HG02759 (cell line): ENCODE measurements around the gene ZNF276.
"Not testable (repeated sequence)": the region's sequence is repeated elsewhere in the genome, so short reads cannot be mapped to it uniquely, and the experiment has no call there.

Experiments used
- ATAC-seq: cut with Tn5 transposase; IDR thresholded peaks from one replicate; pipeline ENCODE4 v1.9.1; 2021; ENCODE audit warnings: mild to moderate bottlenecking, moderate library complexity; ENCODE audit not compliant: unreplicated experiment

The ZNF276 gene

GRCh38 chr16:89695875-89696669, 25.3 kb upstream of the ZNF276 start:
- no peak for ATAC-seq

GRCh38 chr16:89696670-89697128, 24.6 kb upstream of the ZNF276 start:
- no peak for ATAC-seq

GRCh38 chr16:89697161-89697615, 24.1 kb upstream of the ZNF276 start:
- ATAC-seq, result no peak

- ATAC-seq, result no peak
Observed at GRCh38 chr16:89697616-89698331, 23.6 kb upstream of the ZNF276 start.

- ATAC-seq, result not testable (repeated sequence)
Observed at GRCh38 chr16:89698717-89699116, 22.6 kb upstream of the ZNF276 start.

GRCh38 chr16:89699629-89700099, 21.7 kb upstream of the ZNF276 start:
- ATAC-seq, result not testable (repeated sequence)

- peak; percentile 45 for ATAC-seq
Observed at GRCh38 chr16:89700100-89700648, 21.2 kb upstream of the ZNF276 start.

- ATAC-seq, result no peak
Observed at GRCh38 chr16:89700649-89701424, 20.5 kb upstream of the ZNF276 start.

GRCh38 chr16:89701425-89702406, 19.6 kb upstream of the ZNF276 start, which contains the start of gene SPATA2L:
Gene SPATA2L, minus strand, starts transcription at chr16:89701705. Its CDS starts 473 bp downstream, at chr16:89701232.
- ATAC-seq, result peak; percentile 64

- ATAC-seq, result no peak
Observed at GRCh38 chr16:89704281-89704680, 17.1 kb upstream of the ZNF276 start.

GRCh38 chr16:89705006-89705405, 16.3 kb upstream of the ZNF276 start:
- ATAC-seq, result no peak

- ATAC-seq, result no peak
Observed at GRCh38 chr16:89706518-89707260, 14.6 kb upstream of the ZNF276 start.

GRCh38 chr16:89707695-89708094, 13.6 kb upstream of the ZNF276 start:
- ATAC-seq, result no peak

- no peak for ATAC-seq
Observed at GRCh38 chr16:89708481-89708931, 12.8 kb upstream of the ZNF276 start.

- ATAC-seq, result no peak
Observed at GRCh38 chr16:89709166-89709565, 12.2 kb upstream of the ZNF276 start.

GRCh38 chr16:89709716-89710432, 11.5 kb upstream of the ZNF276 start:
- ATAC-seq, result no peak

- ATAC-seq, result no peak
Observed at GRCh38 chr16:89710709-89711564, 10.4 kb upstream of the ZNF276 start.
